ENCODE measurements around the gene BCL3. TPM values are rescaled to one million over a fixed set of nuclear protein-coding genes. Genes with fewer than 3 reads are reported as not detected.
A peak's percentile ranks its signal among the peaks of the same experiment; 100 is the strongest.

The BCL3 gene
- total RNA-seq, 1 experiment from 2014 or later = 37.9 TPM

DNA sequence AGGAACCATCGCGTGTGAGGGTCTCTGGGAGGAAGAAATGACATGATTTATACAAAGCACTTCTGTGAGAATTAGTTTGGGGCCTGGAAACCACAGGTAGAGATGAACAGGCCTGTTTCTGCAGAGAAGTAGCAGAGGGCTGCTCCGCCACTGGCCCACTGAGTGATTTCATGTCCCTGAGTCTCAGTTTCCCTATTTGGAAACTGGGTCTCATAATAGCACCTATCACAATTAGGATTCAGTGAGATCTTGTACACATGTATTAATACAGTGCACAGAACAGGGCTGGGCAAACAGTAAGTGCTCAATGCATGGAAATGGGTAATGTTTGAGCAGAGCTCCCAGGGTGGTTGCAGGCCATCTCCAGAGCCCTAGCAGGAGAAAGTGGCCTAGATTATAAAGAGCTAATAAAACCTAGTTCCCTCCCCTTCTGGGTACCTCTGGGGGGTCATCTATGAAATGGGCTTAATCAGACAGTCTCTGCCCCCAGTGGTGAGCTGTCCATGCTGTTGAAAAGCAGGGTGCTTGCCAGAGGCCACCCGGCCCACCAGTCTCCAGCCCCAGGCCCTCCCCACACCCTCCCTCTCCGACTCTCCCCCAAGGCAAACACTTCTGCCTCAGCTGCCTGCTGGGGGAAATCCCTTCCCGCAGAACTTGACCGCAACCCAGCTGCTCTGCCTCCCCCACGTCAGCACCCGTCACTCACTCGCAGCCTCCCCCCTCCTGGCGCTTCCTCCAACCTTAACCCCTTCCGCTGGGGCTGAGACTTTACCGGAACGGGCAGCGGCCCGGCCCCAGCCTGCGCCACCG lies 4.5 kb downstream of the BCL3 start:
- Histone ChIP-seq H3K9ac (ENCODE audit: low read length) (peak overlapping the region; percentile 82), H3K4me2 (ENCODE audit: low read length) (peak overlapping the region; percentile 98), H3K79me2 (ENCODE audit: insufficient read depth, low read length) (peaks cover 30% of the 10 kb centered on the region), H3K4me1 (ENCODE audit: control insufficient read depth in 1 of 2, insufficient read depth in 2 of 2, low read length in 2 of 2) (peaks cover 35 to 68% of the 10 kb centered on the region in 2 experiments), H3K9me2 (ENCODE audit: insufficient read depth) (no peaks in the 10 kb centered on the region), H2AFZ (ENCODE audit: low read depth, low read length, poor library complexity, severe bottlenecking) (no peak overlapping the region), H3K9me3 (ENCODE audit: control insufficient read depth in 1 of 2, insufficient read depth in 1 of 2, low read depth in 1 of 2, low read length in 2 of 2) (no peaks in the 10 kb centered on the region), H3K27me3 (ENCODE audit: insufficient read depth, low read length) (no peaks in the 10 kb centered on the region), H3K27ac (ENCODE audit: low read depth, low read length) (peak overlapping the region; percentile 95), H3K36me3 (ENCODE audit: control insufficient read depth in 1 of 2, insufficient read depth in 2 of 2, low read length in 2 of 2) (peaks cover 4 to 5% of the 10 kb centered on the region in 2 experiments; a peak in 3 of 4 replicates), H4K20me1 (ENCODE audit: insufficient read depth) (no peaks in the 10 kb centered on the region), H3K4me3 (replicated peaks in 1 of 2; ENCODE audit: low read depth in 1 of 2, low read length in 2 of 2) (peak overlapping the region; percentile 50 to 70)
- RAD21 ChIA-PET (ENCODE audit: low non-redundant PET in 1 of 2, low total read pairs in 2 of 2, uncharacterized antibody in 2 of 2, unreplicated experiment in 2 of 2) = interaction anchor here (0.8 to 2.3 kb wide), 4 partner anchors 11 to 29 kb away, joined by 3 to 12 read pairs (median 6); no protein-coding TSS in a partner anchor
- POLR2A ChIA-PET = interaction anchor here (0.8 to 2.8 kb wide), 6 partner anchors 10 to 29 kb away, joined by 3 to 36 read pairs (median 4); no protein-coding TSS in a partner anchor
- intact Hi-C loops (cut with micrococcal nuclease) = no loop called here
- BruUV-seq (replicated peaks) = TSS peak; percentile 74
- ATAC-seq (peak; percentile 67), DNase-seq (ENCODE audit: low read depth, low spot score) (no peak)
- CTCF ChIA-PET = interaction anchor here (1.3 to 3.2 kb wide), 3 partner anchors 18 to 29 kb away, joined by 4 to 20 read pairs (median 6); no protein-coding TSS in a partner anchor
- TF ChIP-seq EGR1 (IDR thresholded peaks at IDR 0.05; ENCODE audit: low read depth) = no peak; the same call in 1 of the 2 replicates
- TF ChIP-seq, protein P1, sequence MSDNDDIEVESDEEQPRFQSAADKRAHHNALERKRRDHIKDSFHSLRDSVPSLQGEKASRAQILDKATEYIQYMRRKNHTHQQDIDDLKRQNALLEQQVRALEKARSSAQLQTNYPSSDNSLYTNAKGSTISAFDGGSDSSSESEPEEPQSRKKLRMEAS (IDR thresholded peaks at IDR 0.05) = 0 out of 2 replicates have a peak, but pooled peaks have one; percentile 33
- TF ChIP-seq, protein P2, sequence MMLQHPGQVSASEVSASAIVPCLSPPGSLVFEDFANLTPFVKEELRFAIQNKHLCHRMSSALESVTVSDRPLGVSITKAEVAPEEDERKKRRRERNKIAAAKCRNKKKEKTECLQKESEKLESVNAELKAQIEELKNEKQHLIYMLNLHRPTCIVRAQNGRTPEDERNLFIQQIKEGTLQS (IDR thresholded peaks at IDR 0.05) = no peak
- TF ChIP-seq, protein P3, sequence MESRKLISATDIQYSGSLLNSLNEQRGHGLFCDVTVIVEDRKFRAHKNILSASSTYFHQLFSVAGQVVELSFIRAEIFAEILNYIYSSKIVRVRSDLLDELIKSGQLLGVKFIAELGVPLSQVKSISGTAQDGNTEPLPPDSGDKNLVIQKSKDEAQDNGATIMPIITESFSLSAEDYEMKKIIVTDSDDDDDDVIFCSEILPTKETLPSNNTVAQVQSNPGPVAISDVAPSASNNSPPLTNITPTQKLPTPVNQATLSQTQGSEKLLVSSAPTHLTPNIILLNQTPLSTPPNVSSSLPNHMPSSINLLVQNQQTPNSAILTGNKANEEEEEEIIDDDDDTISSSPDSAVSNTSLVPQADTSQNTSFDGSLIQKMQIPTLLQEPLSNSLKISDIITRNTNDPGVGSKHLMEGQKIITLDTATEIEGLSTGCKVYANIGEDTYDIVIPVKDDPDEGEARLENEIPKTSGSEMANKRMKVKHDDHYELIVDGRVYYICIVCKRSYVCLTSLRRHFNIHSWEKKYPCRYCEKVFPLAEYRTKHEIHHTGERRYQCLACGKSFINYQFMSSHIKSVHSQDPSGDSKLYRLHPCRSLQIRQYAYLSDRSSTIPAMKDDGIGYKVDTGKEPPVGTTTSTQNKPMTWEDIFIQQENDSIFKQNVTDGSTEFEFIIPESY (IDR thresholded peaks at IDR 0.05; ENCODE audit: extremely low read depth, insufficient replicate concordance, low read length) = no peak
- no peak for TF ChIP-seq EZH2 (IDR thresholded peaks at IDR 0.05)
- no peak for TF ChIP-seq SRF (IDR thresholded peaks at IDR 0.05; ENCODE audit: low read depth)
- TF ChIP-seq TCF7L2 (IDR thresholded peaks at IDR 0.05; ENCODE audit: borderline replicate concordance, extremely low read depth, insufficient read depth, insufficient read length) = peak; percentile 61
- peak in 2 of 3 experiments; percentile 15 to 19; a peak in 2 of 6 replicates for TF ChIP-seq CTCF (IDR thresholded peaks at IDR 0.05 in 2 of 3, conservative IDR thresholded peaks at IDR 0.05 in 1 of 3; ENCODE audit: borderline replicate concordance in 1 of 3, insufficient read depth in 1 of 3, low read depth in 2 of 3, low read length in 2 of 3)
- peak; percentile 48; the same call in 1 of the 2 replicates for TF ChIP-seq POLR2AphosphoS5 (IDR thresholded peaks at IDR 0.05; ENCODE audit: low read depth, low read length)
- TF ChIP-seq SP1 (IDR thresholded peaks at IDR 0.05; ENCODE audit: low read depth) = peak; percentile 82
- TF ChIP-seq REST (IDR thresholded peaks at IDR 0.05; ENCODE audit: low read depth) = no peak
- TF ChIP-seq ZNF274 (IDR thresholded peaks at IDR 0.05; ENCODE audit: low read depth, low read length) = no peak
- TF ChIP-seq RAD21 (IDR thresholded peaks at IDR 0.05; ENCODE audit: low read depth) = no peak
- no peak for TF ChIP-seq CEBPB (IDR thresholded peaks at IDR 0.05; ENCODE audit: low read depth)
- no peak for TF ChIP-seq ELF1 (IDR thresholded peaks at IDR 0.05; ENCODE audit: borderline replicate concordance, low read depth)
- no peak for TF ChIP-seq ZFX (IDR thresholded peaks at IDR 0.05)
- TF ChIP-seq YY1 (IDR thresholded peaks at IDR 0.05; ENCODE audit: extremely low read depth, insufficient replicate concordance, low read depth, low read length) = peak; percentile 14
